CD8-positive, alpha-beta memory T cell (primary cell): Measurements from ENCODE around the gene DOK7. TPM values are rescaled to one million over a fixed set of nuclear protein-coding genes. Genes with fewer than 3 reads are reported as not detected.

Source experiments
- CTCF ChIA-PET: fragments of 350-600 bp; sonication (Branson Sonifier 250); formaldehyde crosslinking; loops from one replicate; lab custom pipeline; 2021; ENCODE audit warnings: antibody characterized with exemption; lab: Charles Lee
- POLR2A ChIA-PET: fragments of 350-600 bp; sonication (Branson Sonifier 250); formaldehyde crosslinking; loops from one replicate; lab custom pipeline; 2021; ENCODE audit warnings: antibody characterized with exemption; lab: Charles Lee
- DNase-seq, 5 donors: peaks; one replicate each; pipeline versions ENCODE4 v3.0.0 to v3.0.0-alpha.2; 2020 to 2022; ENCODE audit warnings: mixed read lengths in 1 of 5
- H3K27ac ChIP-seq: one replicate; pipeline ENCODE4 v1.7.0; 2013; ENCODE audit warnings: low read depth, mild to moderate bottlenecking, low read length, moderate library complexity
- H3K27me3 ChIP-seq: 2 replicates; pipeline ENCODE4 v1.7.0; 2013; ENCODE audit warnings: low read length, mild to moderate bottlenecking; ENCODE audit not compliant: insufficient read depth, poor library complexity, severe bottlenecking
- H3K36me3 ChIP-seq: 2 replicates; pipeline ENCODE4 v1.7.0; 2013; ENCODE audit warnings: mild to moderate bottlenecking, low read length, moderate library complexity; ENCODE audit not compliant: insufficient read depth
- H3K4me1 ChIP-seq: 2 replicates; pipeline ENCODE4 v1.7.0; 2013; ENCODE audit warnings: mild to moderate bottlenecking, low read length, moderate library complexity; ENCODE audit not compliant: insufficient read depth
- H3K4me3 ChIP-seq: 2 replicates; pipeline ENCODE4 v1.7.0; 2013; ENCODE audit warnings: mild to moderate bottlenecking, low read length
- H3K9me3 ChIP-seq: 2 replicates; pipeline ENCODE4 v1.7.0; 2013; ENCODE audit warnings: mild to moderate bottlenecking, low read length
- H3K27ac Mint-ChIP-seq, 8 donors: one replicate each; pipeline ENCODE4 v1.8.0; 2020 to 2021; ENCODE audit warnings: mixed read lengths in 8 of 8, mild to moderate bottlenecking in 6 of 8, inconsistent platforms in 3 of 8, moderate library complexity in 3 of 8
- H3K27me3 Mint-ChIP-seq, 2 donors: one replicate each; pipeline ENCODE4 v1.8.0; 2020 to 2021; ENCODE audit warnings: mixed read lengths in 2 of 2, mild to moderate bottlenecking in 1 of 2, moderate library complexity in 1 of 2
- H3K36me3 Mint-ChIP-seq, 3 donors: one replicate each; pipeline ENCODE4 v1.8.0; 2020 to 2021; ENCODE audit warnings: mixed read lengths in 3 of 3, inconsistent platforms in 1 of 3, mild to moderate bottlenecking in 1 of 3
- H3K4me1 Mint-ChIP-seq, 3 donors: one replicate each; pipeline ENCODE4 v1.8.0; 2020 to 2021; ENCODE audit warnings: mixed read lengths in 3 of 3, inconsistent platforms in 1 of 3, mild to moderate bottlenecking in 1 of 3
- H3K4me3 Mint-ChIP-seq, 7 donors: one replicate each; pipeline ENCODE4 v1.8.0; 2020 to 2021; ENCODE audit warnings: mixed read lengths in 7 of 7, mild to moderate bottlenecking in 6 of 7, moderate library complexity in 4 of 7, inconsistent platforms in 2 of 7
- H3K9me3 Mint-ChIP-seq, 5 donors: one replicate each; pipeline ENCODE4 v1.8.0; 2020 to 2022; ENCODE audit warnings: mixed read lengths in 5 of 5, mild to moderate bottlenecking in 3 of 5, moderate library complexity in 2 of 5, inconsistent platforms in 1 of 5
- polyA plus RNA-seq: library from polyadenylated mRNA; unstranded; fragments of 300-500 nt; fragmentation: Illumina TruSeq; gene quantifications from one replicate; pipeline ENCODE4 v1.2.3, GENCODE V29; 2021
- total RNA-seq, 2 experiments: library from RNA; stranded (reverse); gene quantifications; one replicate each; pipeline ENCODE4 v1.2.3, GENCODE V29; 2021

The DOK7 gene
- total and polyA plus RNA-seq, 3 experiments from 2014 or later: not detected

GRCh38 chr4:3499710-3500109 lies 36.6 kb downstream of the DOK7 start:
- no peak overlapping the region for H3K4me3 ChIP-seq
- no peaks in the 10 kb centered on the region for H3K9me3 Mint-ChIP-seq
- no peak overlapping the region for H3K27ac ChIP-seq
- H3K27ac Mint-ChIP-seq: no peak overlapping the region
- H3K36me3 ChIP-seq: no peaks in the 10 kb centered on the region
- H3K36me3 Mint-ChIP-seq: peaks cover 0 to 24% (median 6%) of the 10 kb centered on the region in 3 donors
- no peaks in the 10 kb centered on the region for H3K4me1 ChIP-seq
- H3K4me1 Mint-ChIP-seq: peaks cover 4 to 11% (median 7%) of the 10 kb centered on the region in 3 donors
- CTCF ChIA-PET: no interaction called here
- peaks cover 4% of the 10 kb centered on the region for H3K27me3 ChIP-seq
- POLR2A ChIA-PET: no interaction called here
- no peaks in the 10 kb centered on the region for H3K9me3 ChIP-seq
- peaks cover 2 to 13% of the 10 kb centered on the region in 2 donors for H3K27me3 Mint-ChIP-seq
- DNase-seq: no peak
- H3K4me3 Mint-ChIP-seq: no peak overlapping the region

GRCh38 chr4:3500111-3500510 lies 37.0 kb downstream of the DOK7 start:
- H3K4me3 Mint-ChIP-seq: no peak overlapping the region

GRCh38 chr4:3500634-3501101 lies 37.6 kb downstream of the DOK7 start:
- CTCF ChIA-PET: no interaction called here

More at GRCh38 chr4:3500111-3500510, 37.0 kb downstream of the DOK7 start:
- Mint-ChIP-seq H3K27ac (no peak overlapping the region), H3K4me1 (peaks cover 4 to 11% (median 7%) of the 10 kb centered on the region in 3 donors), H3K9me3 (no peaks in the 10 kb centered on the region), H3K36me3 (peaks cover 0 to 26% (median 6%) of the 10 kb centered on the region in 3 donors), H3K27me3 (peaks cover 2 to 12% of the 10 kb centered on the region in 2 donors)
- CTCF ChIA-PET: no interaction called here
- H3K36me3 ChIP-seq: no peaks in the 10 kb centered on the region
- DNase-seq: no peak
- POLR2A ChIA-PET: no interaction called here
- H3K27ac ChIP-seq: no peak overlapping the region
- H3K4me1 ChIP-seq: no peaks in the 10 kb centered on the region
- H3K4me3 ChIP-seq: no peak overlapping the region
- peaks cover 1% of the 10 kb centered on the region for H3K27me3 ChIP-seq
- no peaks in the 10 kb centered on the region for H3K9me3 ChIP-seq

GRCh38 chr4:3501126-3501824 lies 38.2 kb downstream of the DOK7 start:
- H3K27ac Mint-ChIP-seq: no peak overlapping the region
- H3K9me3 ChIP-seq: no peaks in the 10 kb centered on the region
- peak overlapping the region in 1 of 7 donors; percentile 32 for H3K4me3 Mint-ChIP-seq
- peaks cover 4 to 11% (median 7%) of the 10 kb centered on the region in 3 donors for H3K4me1 Mint-ChIP-seq
- no peaks in the 10 kb centered on the region for H3K27me3 ChIP-seq
- ChIA-PET CTCF (no interaction called here), POLR2A (no interaction called here)
- no peaks in the 10 kb centered on the region for H3K36me3 ChIP-seq
- H3K9me3 Mint-ChIP-seq: no peaks in the 10 kb centered on the region
- DNase-seq: no peak
- H3K36me3 Mint-ChIP-seq: peaks cover 0 to 34% (median 6%) of the 10 kb centered on the region in 3 donors
- H3K27ac ChIP-seq: no peak overlapping the region
- H3K4me3 ChIP-seq: no peak overlapping the region
- H3K4me1 ChIP-seq: no peaks in the 10 kb centered on the region
- peaks cover 2 to 7% of the 10 kb centered on the region in 2 donors for H3K27me3 Mint-ChIP-seq

More at GRCh38 chr4:3500634-3501101, 37.6 kb downstream of the DOK7 start:
- H3K4me1 Mint-ChIP-seq: peaks cover 4 to 11% (median 7%) of the 10 kb centered on the region in 3 donors
- no peak overlapping the region for H3K4me3 ChIP-seq
- no peaks in the 10 kb centered on the region for H3K9me3 Mint-ChIP-seq
- H3K9me3 ChIP-seq: no peaks in the 10 kb centered on the region
- H3K36me3 Mint-ChIP-seq: peaks cover 0 to 31% (median 6%) of the 10 kb centered on the region in 3 donors
- H3K4me1 ChIP-seq: no peaks in the 10 kb centered on the region
- H3K27ac ChIP-seq: no peak overlapping the region
- H3K4me3 Mint-ChIP-seq: no peak overlapping the region
- DNase-seq: no peak
- H3K27me3 ChIP-seq: no peaks in the 10 kb centered on the region
- H3K27me3 Mint-ChIP-seq: peaks cover 2 to 9% of the 10 kb centered on the region in 2 donors
- POLR2A ChIA-PET: no interaction called here
- no peak overlapping the region for H3K27ac Mint-ChIP-seq
- no peaks in the 10 kb centered on the region for H3K36me3 ChIP-seq

GRCh38 chr4:3501825-3502425 lies 38.8 kb downstream of the DOK7 start:
- no peaks in the 10 kb centered on the region for H3K9me3 Mint-ChIP-seq
- peaks cover 0 to 38% (median 8%) of the 10 kb centered on the region in 3 donors for H3K36me3 Mint-ChIP-seq
- no peak overlapping the region for H3K27ac Mint-ChIP-seq
- Histone ChIP-seq H3K4me1 (no peaks in the 10 kb centered on the region), H3K9me3 (no peaks in the 10 kb centered on the region), H3K36me3 (no peaks in the 10 kb centered on the region), H3K27me3 (no peaks in the 10 kb centered on the region), H3K4me3 (no peak overlapping the region), H3K27ac (no peak overlapping the region)
- POLR2A ChIA-PET: no interaction called here
- DNase-seq: no peak
- CTCF ChIA-PET: no interaction called here
- peak overlapping the region in 1 of 7 donors; percentile 32 for H3K4me3 Mint-ChIP-seq
- H3K27me3 Mint-ChIP-seq: peaks cover 2 to 3% of the 10 kb centered on the region in 2 donors
- peaks cover 4 to 11% (median 7%) of the 10 kb centered on the region in 3 donors for H3K4me1 Mint-ChIP-seq

- POLR2A ChIA-PET: no interaction called here
- Histone ChIP-seq H3K36me3 (peaks cover 1% of the 10 kb centered on the region), H3K4me3 (no peak overlapping the region), H3K4me1 (no peaks in the 10 kb centered on the region), H3K9me3 (no peaks in the 10 kb centered on the region), H3K27ac (no peak overlapping the region), H3K27me3 (no peaks in the 10 kb centered on the region)
- H3K4me1 Mint-ChIP-seq: peaks cover 7 to 15% (median 8%) of the 10 kb centered on the region in 3 donors
- CTCF ChIA-PET: no interaction called here
- no peaks in the 10 kb centered on the region for H3K9me3 Mint-ChIP-seq
- DNase-seq: no peak
- peaks cover 2 to 50% (median 13%) of the 10 kb centered on the region in 3 donors for H3K36me3 Mint-ChIP-seq
- H3K27me3 Mint-ChIP-seq: no peaks in the 10 kb centered on the region
- no peak overlapping the region for H3K4me3 Mint-ChIP-seq
- H3K27ac Mint-ChIP-seq: peak overlapping the region in 2 of 8 donors; percentile 47 to 54
Measured at GRCh38 chr4:3502941-3503936, 40.1 kb downstream of the DOK7 start.

- H3K4me1 ChIP-seq: no peaks in the 10 kb centered on the region
- H3K27me3 Mint-ChIP-seq: no peaks in the 10 kb centered on the region
- H3K36me3 Mint-ChIP-seq: peaks cover 8 to 62% (median 24%) of the 10 kb centered on the region in 3 donors
- no peak overlapping the region for H3K4me3 ChIP-seq
- H3K9me3 ChIP-seq: no peaks in the 10 kb centered on the region
- H3K4me1 Mint-ChIP-seq: peaks cover 9 to 15% (median 12%) of the 10 kb centered on the region in 3 donors
- ChIA-PET CTCF (interaction anchor here (1.4 to 1.5 kb wide), 2 partner anchors 8 to 25 kb away, joined by 3 to 4 read pairs; no protein-coding TSS in a partner anchor), POLR2A (no interaction called here)
- H3K27ac ChIP-seq: no peak overlapping the region
- no peak overlapping the region for H3K27ac Mint-ChIP-seq
- peaks cover 0 to 1% (median 0%) of the 10 kb centered on the region in 5 donors for H3K9me3 Mint-ChIP-seq
- DNase-seq: no peak
- H3K36me3 ChIP-seq: peaks cover 5% of the 10 kb centered on the region
- no peaks in the 10 kb centered on the region for H3K27me3 ChIP-seq
- no peak overlapping the region for H3K4me3 Mint-ChIP-seq
Measured at GRCh38 chr4:3505231-3505630, 42.1 kb downstream of the DOK7 start.
